GM19324 (cell line): ENCODE results near the gene AFF3.
"Not testable (repeated sequence)": the region's sequence is repeated elsewhere in the genome, so short reads cannot be mapped to it uniquely, and the experiment has no call there.

Experiments used
- ATAC-seq: cut with Tn5 transposase; IDR thresholded peaks from one replicate; pipeline ENCODE4 v1.9.1; 2021; ENCODE audit warnings: mild to moderate bottlenecking, moderate library complexity; ENCODE audit not compliant: unreplicated experiment, low FRiP score

Gene AFF3

DNA sequence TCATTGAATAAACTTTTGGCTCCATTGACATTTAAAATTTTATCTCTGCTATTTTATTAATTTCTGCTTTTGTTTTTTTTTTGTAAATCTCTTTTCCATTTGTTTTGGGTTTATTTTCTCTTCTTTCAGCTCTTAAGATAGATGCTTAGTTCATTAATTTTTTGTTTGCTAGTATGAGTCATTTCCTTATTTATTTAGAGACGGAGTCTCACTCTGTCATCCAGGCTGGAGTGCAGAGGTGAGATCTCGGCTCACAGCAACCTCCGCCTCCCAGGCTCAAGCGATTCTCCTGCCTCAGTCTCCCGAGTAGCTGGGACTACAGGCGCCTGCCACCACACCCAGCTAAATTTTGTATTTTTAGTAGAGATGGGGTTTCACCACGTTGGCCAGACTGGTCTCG, 407.1 kb downstream of the AFF3 start:
- not testable (repeated sequence) for ATAC-seq

- ATAC-seq, result no peak
Measured at GRCh38 chr2:99734236-99734635, 408.2 kb downstream of the AFF3 start.

DNA sequence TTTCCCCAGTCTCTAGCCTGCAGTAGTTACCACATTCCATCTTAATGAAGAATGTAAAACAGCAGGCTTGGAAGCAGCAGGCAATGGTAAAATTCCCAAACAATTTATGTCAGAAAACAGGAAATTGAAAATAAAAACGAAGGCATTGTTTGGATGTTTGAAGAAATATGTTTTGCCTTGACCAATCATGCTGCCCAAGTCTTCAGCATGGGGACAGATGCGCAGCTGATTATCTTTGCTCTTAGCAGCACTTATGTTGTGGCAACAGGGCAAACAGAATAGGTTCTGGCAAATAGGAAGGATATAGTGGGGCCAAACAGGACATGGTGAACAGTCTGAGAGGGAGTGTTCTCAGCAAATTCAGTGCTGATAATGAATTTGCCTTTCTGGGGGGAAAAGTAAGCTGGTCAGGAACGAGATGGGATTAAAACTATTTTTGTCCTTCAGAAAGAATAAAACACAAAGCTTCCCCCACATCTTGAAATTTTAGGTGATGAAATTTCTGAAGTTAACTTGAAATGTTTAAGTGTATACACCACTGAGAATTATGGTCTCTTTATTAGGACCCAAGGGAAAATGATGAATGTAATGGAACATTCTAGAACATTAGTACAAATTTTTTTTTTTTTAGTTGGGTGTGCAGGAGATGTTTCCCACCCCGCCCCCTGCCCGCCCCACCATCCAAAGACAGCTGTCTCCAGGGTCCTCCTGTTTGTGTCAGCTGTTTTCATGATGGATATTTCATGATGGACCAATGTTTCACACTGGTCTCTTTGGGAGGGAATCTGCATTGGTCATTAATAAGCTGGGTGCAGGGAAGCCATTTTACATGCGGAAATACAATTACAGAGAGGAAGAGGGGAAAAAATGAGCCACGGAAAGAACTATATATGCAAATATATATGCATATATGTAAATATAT, 413.0 kb downstream of the AFF3 start:
- ATAC-seq, result no peak

GRCh38 chr2:99728166-99728565, 414.2 kb downstream of the AFF3 start:
- ATAC-seq, result no peak

DNA sequence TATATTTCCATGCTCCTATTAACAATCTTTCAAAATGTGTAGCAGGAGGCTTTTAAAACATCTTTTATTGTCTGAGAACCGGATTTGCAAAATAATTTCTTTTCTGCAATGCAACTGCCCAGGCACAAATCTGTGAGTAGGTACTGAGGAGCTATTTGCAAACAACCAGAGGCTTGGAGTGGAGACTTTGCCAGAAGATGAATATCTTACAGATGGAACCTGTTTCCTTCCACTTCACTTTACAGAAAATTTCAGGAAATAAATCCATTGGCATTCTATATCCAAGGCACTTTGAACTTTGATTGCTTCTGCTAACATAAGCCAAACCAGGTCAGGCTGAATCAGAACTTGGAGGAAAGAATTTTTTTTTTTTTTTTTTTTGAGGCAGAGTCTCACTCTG, 415.2 kb downstream of the AFF3 start:
- no peak for ATAC-seq

- ATAC-seq, result no peak
Measured at GRCh38 chr2:99726691-99727090, 415.7 kb downstream of the AFF3 start.

DNA sequence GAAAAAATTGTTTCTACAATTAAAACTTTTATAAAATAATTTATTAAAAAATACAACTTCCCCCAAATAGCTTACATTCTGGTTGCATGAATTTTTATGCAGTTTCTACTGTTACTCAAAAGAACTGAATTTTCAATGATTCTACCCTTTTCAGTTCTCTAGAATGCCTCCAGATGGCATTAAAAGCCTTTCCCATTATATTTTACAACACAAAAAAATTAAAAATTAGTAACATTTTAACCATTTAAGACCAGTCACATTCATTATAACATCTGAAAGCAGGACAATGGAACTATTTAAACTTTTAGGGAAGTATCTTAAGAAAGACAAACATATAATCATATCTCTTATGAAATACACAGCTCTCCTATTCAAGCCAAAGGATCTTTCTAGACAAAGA, 416.6 kb downstream of the AFF3 start:
- ATAC-seq, result no peak

DNA sequence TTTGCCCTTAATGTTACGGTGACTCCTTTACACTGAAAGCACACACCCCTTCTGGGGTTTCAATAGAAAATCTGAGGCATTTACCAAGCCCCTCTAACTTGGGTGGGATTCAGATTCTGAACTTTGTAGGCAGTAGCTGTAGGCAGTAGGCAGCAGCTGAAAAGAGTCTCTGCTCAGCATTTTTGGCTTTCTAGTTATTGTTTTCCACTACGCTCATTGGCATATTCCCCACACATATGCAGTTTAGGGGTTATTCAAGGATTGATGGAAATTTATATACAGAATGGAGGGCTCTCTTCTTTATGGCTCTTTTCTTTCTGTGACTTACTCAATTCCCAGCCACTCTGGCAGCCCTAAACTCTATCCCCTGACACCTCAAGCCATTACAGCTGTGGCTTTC, 419.9 kb downstream of the AFF3 start:
- ATAC-seq, result no peak

- ATAC-seq, result no peak
Measured at GRCh38 chr2:99719102-99719501, 423.3 kb downstream of the AFF3 start.

DNA sequence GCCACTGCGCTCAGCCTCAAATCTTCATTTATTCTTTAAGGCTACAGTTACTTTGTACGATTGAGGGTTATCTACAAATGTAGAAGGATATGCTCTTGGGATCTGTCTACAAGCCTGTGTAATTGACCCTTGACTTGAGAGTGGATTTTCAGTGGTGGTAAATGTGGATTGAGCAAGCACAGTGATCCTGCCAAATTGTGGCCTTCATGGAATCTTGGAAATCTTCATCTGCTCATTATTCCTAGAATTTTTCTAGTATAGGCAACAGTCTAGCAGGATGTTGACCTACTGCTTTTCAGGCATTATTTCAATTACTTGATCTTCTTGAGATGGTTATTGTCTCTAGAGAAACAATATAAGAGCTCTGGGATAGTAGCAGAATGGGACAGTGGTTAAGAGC, 426.4 kb downstream of the AFF3 start:
- ATAC-seq, result no peak

GRCh38 chr2:99714349-99714748, 428.0 kb downstream of the AFF3 start:
- ATAC-seq, result no peak

DNA sequence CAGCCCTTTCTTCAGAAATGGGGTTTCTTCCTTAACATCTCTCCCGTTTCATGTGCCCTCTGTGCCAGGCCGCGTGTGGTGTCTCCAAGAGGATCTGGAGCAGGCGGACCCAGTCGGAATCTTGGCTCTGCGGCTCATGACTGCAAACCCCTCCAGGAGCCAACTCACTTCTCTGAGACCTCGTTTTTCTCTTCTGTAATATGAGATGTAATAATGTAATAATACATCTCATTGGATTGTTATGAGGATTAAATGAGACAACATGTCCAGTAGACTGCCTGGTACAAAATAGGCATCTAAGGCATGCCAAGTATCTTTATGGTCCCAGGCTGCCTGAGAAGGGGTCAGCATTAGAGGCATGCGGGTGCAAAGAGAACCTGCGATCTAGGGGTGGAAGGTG, 431.2 kb downstream of the AFF3 start:
- no peak for ATAC-seq

- ATAC-seq, result no peak
Measured at GRCh38 chr2:99710721-99711120, 431.7 kb downstream of the AFF3 start.

DNA sequence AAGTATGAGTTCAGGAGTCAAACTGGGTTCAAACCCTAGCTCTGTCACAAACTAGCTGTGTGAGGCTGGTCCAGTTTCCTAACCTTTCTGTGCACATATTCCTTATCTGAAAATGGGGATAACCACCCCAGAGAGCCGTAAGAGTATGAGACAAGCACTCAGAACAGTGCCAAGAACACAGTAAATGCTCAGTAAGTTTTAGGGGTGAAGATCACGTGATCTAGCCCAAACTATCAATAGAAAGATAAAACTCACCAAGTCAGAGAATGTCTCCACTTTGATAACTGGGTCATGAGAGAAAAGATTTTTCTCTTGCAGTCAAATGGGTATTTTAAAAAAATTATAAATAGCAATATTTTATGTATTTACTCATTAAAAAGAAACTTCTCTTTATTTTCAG, 433.2 kb downstream of the AFF3 start:
- no peak for ATAC-seq

- ATAC-seq, result no peak
Measured at GRCh38 chr2:99708231-99708630, 434.2 kb downstream of the AFF3 start.

GRCh38 chr2:99707592-99707991, 434.8 kb downstream of the AFF3 start:
- no peak for ATAC-seq

DNA sequence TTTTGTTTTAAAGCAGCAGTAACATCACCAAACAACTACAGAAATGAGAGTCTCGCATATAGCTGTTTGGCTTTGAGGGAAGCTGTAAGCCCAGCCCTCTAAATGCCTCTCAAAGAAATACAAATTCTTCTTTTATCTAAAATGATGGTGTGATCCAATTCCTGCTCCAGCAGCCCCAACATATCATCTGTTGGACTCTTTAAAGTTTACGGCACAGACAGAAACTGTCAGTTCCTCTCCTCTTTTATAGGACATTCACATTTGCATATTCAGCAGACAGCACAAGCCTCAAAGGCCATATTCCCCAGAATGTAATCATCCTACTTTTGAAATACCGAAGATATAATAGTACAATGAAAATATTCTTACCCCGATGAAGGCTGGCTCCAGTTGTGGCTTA, 435.7 kb downstream of the AFF3 start:
- ATAC-seq, result no peak

GRCh38 chr2:99701503-99701902, 440.9 kb downstream of the AFF3 start:
- no peak for ATAC-seq

GRCh38 chr2:99700482-99701398, 441.6 kb downstream of the AFF3 start:
- no peak for ATAC-seq

GRCh38 chr2:99698896-99699295, 443.5 kb downstream of the AFF3 start:
- ATAC-seq, result no peak

- no peak for ATAC-seq
Measured at GRCh38 chr2:99697811-99698568, 444.4 kb downstream of the AFF3 start.
